SU-DHL-6 (cell line): Measurements from ENCODE around the gene SMARCD3.

Experiments
- CTCF ChIP-seq: fragments of 200-600 bp; sonication (generic); IDR thresholded peaks from one replicate; pipeline ENCODE4 v1.5.1; 2017; ENCODE audit warnings: antibody characterized with exemption, mild to moderate bottlenecking, low read length, moderate library complexity; ENCODE audit not compliant: insufficient read depth, poor library complexity, severe bottlenecking
- EZH2phosphoT487 ChIP-seq: fragments of 200-600 bp; sonication (generic), shearing (Covaris generic); conservative IDR thresholded peaks from 2 replicates; pipeline ENCODE4 v1.6.1; 2018; ENCODE audit warnings: mild to moderate bottlenecking, antibody characterized with exemption, low read length, moderate library complexity, mixed read lengths

GRCh38 chr7:151211155-151211772 lies 37.2 kb downstream of the SMARCD3 start:
- TF ChIP-seq CTCF = no peak
- TF ChIP-seq EZH2phosphoT487 = no peak
